IMR-90 (cell line): ENCODE results near the gene CABP1. TPM values are rescaled to one million over a fixed set of nuclear protein-coding genes. Genes with fewer than 3 reads are reported as not detected.

ENCODE experiments used
- ATAC-seq: fragments of 200-7000 bp; cut with Tn5 transposase; 2 replicates; pipeline ENCODE4 v1.9.1; 2020; ENCODE audit warnings: low read depth, mild to moderate bottlenecking, moderate library complexity
- BruUV-seq: library from RNA; stranded (reverse); fragments of 400-500 nt; replicated peaks from 2 replicates; lab custom pipeline; 2021; lab: Mats Ljungman, UMichigan
- CTCF ChIA-PET: fragments of 300-600 bp; formaldehyde crosslinking; extraction: SDS; loops from one replicate; lab custom pipeline; 2021; ENCODE audit warnings: antibody characterized with exemption; lab: Yijun Ruan, JAX
- POLR2A ChIA-PET: fragments of 300-600 bp; sonication (Branson Sonifier 250); formaldehyde crosslinking; loops from one replicate; lab custom pipeline; 2022; ENCODE audit warnings: antibody characterized with exemption; ENCODE audit not compliant: unreplicated experiment; lab: Charles Lee
- DNase-seq: peaks from one replicate; pipeline ENCODE4 v3.0.0; 2013
- H2AFZ ChIP-seq: replicated peaks from 2 replicates; pipeline ENCODE3; 2013; ENCODE audit warnings: low read length, mild to moderate bottlenecking; ENCODE audit not compliant: poor library complexity
- H2AK5ac ChIP-seq: 2 replicates; pipeline ENCODE4 v1.6.1; 2013; ENCODE audit warnings: low read depth, low read length, inconsistent platforms
- H2AK9ac ChIP-seq: replicated peaks from 2 replicates; pipeline ENCODE3; 2013; ENCODE audit warnings: mild to moderate bottlenecking, low read depth, low read length, moderate library complexity; ENCODE audit not compliant: poor library complexity
- H2BK120ac ChIP-seq: 2 replicates; pipeline ENCODE4 v1.6.1; 2013; ENCODE audit warnings: low read depth, low read length, inconsistent platforms
- H2BK15ac ChIP-seq: 3 replicates; pipeline ENCODE4 v1.6.1; 2013; ENCODE audit warnings: low read depth, low read length, inconsistent platforms
- H2BK20ac ChIP-seq: 2 replicates; pipeline ENCODE4 v1.6.1; 2013; ENCODE audit warnings: low read depth, mild to moderate bottlenecking, inconsistent platforms, low read length, moderate library complexity
- H2BK5ac ChIP-seq: 2 replicates; pipeline ENCODE4 v1.6.1; 2013; ENCODE audit warnings: mild to moderate bottlenecking, low read depth, low read length, inconsistent platforms; ENCODE audit not compliant: poor library complexity, severe bottlenecking
- H3K14ac ChIP-seq: replicated peaks from 2 replicates; pipeline ENCODE4 v1.6.1; 2013; ENCODE audit warnings: low read depth, low read length, inconsistent platforms
- H3K18ac ChIP-seq: 2 replicates; pipeline ENCODE4 v1.6.1; 2013; ENCODE audit warnings: low read depth, low read length, control low read depth
- H3K23ac ChIP-seq: 2 replicates; pipeline ENCODE4 v1.6.1; 2013; ENCODE audit warnings: low read depth, low read length, inconsistent platforms
- H3K27ac ChIP-seq: 2 replicates; pipeline ENCODE4 v1.5.1; 2013; ENCODE audit warnings: mild to moderate bottlenecking, control low read depth, low read length; ENCODE audit not compliant: insufficient read depth
- H3K27me3 ChIP-seq: 2 replicates; pipeline ENCODE4 v1.6.1; 2013; ENCODE audit warnings: low read length; ENCODE audit not compliant: control insufficient read depth, insufficient read depth
- H3K36me3 ChIP-seq: 2 replicates; pipeline ENCODE4 v1.6.1; 2013; ENCODE audit warnings: low read length, mixed read lengths; ENCODE audit not compliant: control insufficient read depth, insufficient read depth
- H3K4ac ChIP-seq: 2 replicates; pipeline ENCODE4 v1.6.1; 2013; ENCODE audit warnings: low read depth, low read length, inconsistent platforms
- H3K4me1 ChIP-seq: 2 replicates; pipeline ENCODE4 v1.6.1; 2013; ENCODE audit warnings: low read length, mixed read lengths; ENCODE audit not compliant: control insufficient read depth, insufficient read depth
- H3K4me2 ChIP-seq: 2 replicates; pipeline ENCODE4 v1.6.1; 2013; ENCODE audit warnings: low read depth, mild to moderate bottlenecking, control low read depth, low read length, moderate library complexity
- H3K4me3 ChIP-seq: 2 replicates; pipeline ENCODE4 v1.5.1; 2013; ENCODE audit warnings: low read depth, mild to moderate bottlenecking, control low read depth, low read length, moderate library complexity; ENCODE audit not compliant: insufficient read depth
- H3K56ac ChIP-seq: 2 replicates; pipeline ENCODE4 v1.6.1; 2013; ENCODE audit warnings: low read length, inconsistent platforms; ENCODE audit not compliant: insufficient read depth; ENCODE audit errors: extremely low read depth
- H3K79me1 ChIP-seq, 2 experiments: 2 replicates each; pipeline ENCODE4 v1.6.1; 2013; ENCODE audit warnings: low read length in 2 of 2, inconsistent platforms in 1 of 2, low read depth in 1 of 2
- H3K9ac ChIP-seq: 2 replicates; pipeline ENCODE4 v1.6.1; 2013; ENCODE audit warnings: low read depth, low read length, control low read depth
- H3K9me1 ChIP-seq: 2 replicates; pipeline ENCODE4 v1.6.1; 2013; ENCODE audit warnings: low read length, inconsistent platforms; ENCODE audit not compliant: insufficient read depth
- H3K9me3 ChIP-seq: 2 replicates; pipeline ENCODE4 v1.6.1; 2013; ENCODE audit warnings: low read length; ENCODE audit not compliant: control insufficient read depth, insufficient read depth
- H4K20me1 ChIP-seq: 2 replicates; pipeline ENCODE4 v1.6.1; 2013; ENCODE audit warnings: low read length, inconsistent platforms; ENCODE audit not compliant: insufficient read depth
- H4K5ac ChIP-seq: 2 replicates; pipeline ENCODE4 v1.6.1; 2013; ENCODE audit warnings: mild to moderate bottlenecking, low read depth, low read length, control low read depth
- H4K8ac ChIP-seq, 2 experiments: 2 replicates each; pipeline ENCODE4 v1.6.1; 2013; ENCODE audit warnings: low read depth in 2 of 2, low read length in 2 of 2, control low read depth in 1 of 2, inconsistent platforms in 1 of 2
- H4K91ac ChIP-seq: 2 replicates; pipeline ENCODE4 v1.6.1; 2013; ENCODE audit warnings: low read depth, low read length, inconsistent platforms; ENCODE audit not compliant: insufficient read depth
- RCOR1 ChIP-seq: IDR thresholded peaks from 2 replicates; pipeline ENCODE4 v1.6.1; 2012; ENCODE audit warnings: mild to moderate bottlenecking, low read length, improper control_type of control experiment; ENCODE audit not compliant: insufficient replicate concordance
- WGBS, 2 experiments: methylation state at CpG; one replicate each; pipeline versions ENCODE4 v1.1.5 to v1.1.7; 2013; ENCODE audit warnings: missing lambda C conversion rate in 2 of 2; ENCODE audit not compliant: insufficient read length in 1 of 2; ENCODE audit errors: extremely low coverage in 2 of 2; 5-methylcytosine and 5-hydroxymethylcytosine counted together
- dilution Hi-C: fragments of 300-500 bp; cut with HindIII; formaldehyde crosslinking; loops from one replicate; pipeline ENCODE4 v1.14.3; 2018; ENCODE audit warnings: low sequenced_read_pairs; ENCODE audit not compliant: unreplicated experiment
- in situ Hi-C: fragments of 300-500 bp; cut with MboI; formaldehyde crosslinking; loops from 3 replicates; pipeline ENCODE4 v1.14.3; 2019; ENCODE audit warnings: low sequenced_read_pairs, inconsistent platforms, mixed read lengths
- intact Hi-C: fragments of 100-400 bp; cut with micrococcal nuclease; formaldehyde crosslinking; loops from 2 replicates; pipeline ENCODE4 v1.10.0; 2022
- polyA plus RNA-seq, 3 experiments: library from polyadenylated mRNA; depleted of rRNA; stranded (reverse); fragments of >200 nt; gene quantifications; 2 replicates each; pipeline ENCODE4 v1.2.3, GENCODE V29; 2012; ENCODE audit warnings: low replicate concordance in 1 of 3
- total RNA-seq: library from RNA; depleted of rRNA; stranded (reverse); fragments of >200 nt; gene quantifications from 2 replicates; pipeline ENCODE4 v1.2.3, GENCODE V29; 2012

The CABP1 gene
- total and polyA plus RNA-seq, 2 of the 4 experiments (the other 2 are of a cell fraction) = 0.54 to 1.1 TPM

- H3K79me1 ChIP-seq = peaks cover 0 to 4% of the 10 kb centered on the region in 2 experiments; a peak in 1 of 4 replicates
- H3K27me3 ChIP-seq = no peaks in the 10 kb centered on the region
- H3K4me2 ChIP-seq = no peak overlapping the region
- no peak overlapping the region for H2BK120ac ChIP-seq
- no peak overlapping the region for H4K91ac ChIP-seq
- no peak overlapping the region for H4K8ac ChIP-seq
- no peaks in the 10 kb centered on the region for H4K20me1 ChIP-seq
- H2AK5ac ChIP-seq = no peak overlapping the region
- H3K9me3 ChIP-seq = no peaks in the 10 kb centered on the region
- no peak for TF ChIP-seq RCOR1
- CTCF ChIA-PET = interaction anchor here (2.0 kb wide), 1 partner anchor 269 kb away, joined by 4 read pairs; no protein-coding TSS in a partner anchor
- no peak overlapping the region for H2AFZ ChIP-seq
- H3K23ac ChIP-seq = no peak overlapping the region
- no TSS peak for BruUV-seq
- ATAC-seq = no peak
- H3K4me1 ChIP-seq = no peaks in the 10 kb centered on the region
- no peak overlapping the region for H3K4ac ChIP-seq
- no CpG with 5 or more reads among the region's 11 CpGs for WGBS, 2 experiments
- H2AK9ac ChIP-seq = no peak overlapping the region
- H3K9me1 ChIP-seq = 0 out of 2 replicates have a peak, but pooled peaks cover 3% of the 10 kb centered on the region
- DNase-seq = no peak
- in situ Hi-C loops (no loop called here), dilution Hi-C loops (no loop called here), intact Hi-C loops (no loop called here)
- no peak overlapping the region for H3K56ac ChIP-seq
- no peak overlapping the region for H3K9ac ChIP-seq
- no peak overlapping the region for H2BK15ac ChIP-seq
- no peak overlapping the region for H3K4me3 ChIP-seq
- H3K27ac ChIP-seq = no peak overlapping the region
- no peak overlapping the region for H3K14ac ChIP-seq
- POLR2A ChIA-PET = no interaction called here
- H3K18ac ChIP-seq = no peak overlapping the region
- no peak overlapping the region for H2BK5ac ChIP-seq
- no peak overlapping the region for H2BK20ac ChIP-seq
- peaks cover 36% of the 10 kb centered on the region for H3K36me3 ChIP-seq
- H4K5ac ChIP-seq = no peak overlapping the region
Measured at GRCh38 chr12:120703311-120703942, 63.0 kb downstream of the CABP1 start.
